CD14-positive monocyte (primary cell): ENCODE measurements around the gene IMMP1L. TPM values are rescaled to one million over a fixed set of nuclear protein-coding genes. Genes with fewer than 3 reads are reported as not detected.

Source experiments
- DNase-seq, 3 donors: peaks; one replicate each; pipeline ENCODE4 v3.0.0-alpha.2; 2011 to 2022
- H2AFZ ChIP-seq: 2 replicates; pipeline ENCODE4 v1.6.0; 2012; ENCODE audit warnings: mild to moderate bottlenecking, low read depth, low read length, inconsistent platforms; ENCODE audit not compliant: insufficient read depth, poor library complexity, severe bottlenecking
- H3K27ac ChIP-seq, 2 donors: 1 replicate in 1 of 2; 2 replicates in 1 of 2; pipeline ENCODE4 v1.5.1; 2012 to 2013; ENCODE audit warnings: low read length in 2 of 2, control low read depth in 1 of 2, inconsistent platforms in 1 of 2, low read depth in 1 of 2, mild to moderate bottlenecking in 1 of 2
- H3K27me3 ChIP-seq, 2 donors: one replicate each; pipeline versions ENCODE4 v1.6.0 to v1.6.1; 2011 to 2013; ENCODE audit warnings: low read length in 2 of 2; ENCODE audit not compliant: control insufficient read depth in 2 of 2, insufficient read depth in 2 of 2
- H3K36me3 ChIP-seq, 2 donors: replicated peaks in 1 of 2; 1 replicate in 1 of 2; 2 replicates in 1 of 2; pipeline versions ENCODE4 v1.5.1 to v1.6.1; 2012 to 2013; ENCODE audit warnings: low read length in 2 of 2, control low read depth in 1 of 2, inconsistent platforms in 1 of 2, mild to moderate bottlenecking in 1 of 2; ENCODE audit not compliant: insufficient read depth in 2 of 2, control insufficient read depth in 1 of 2
- H3K4me1 ChIP-seq, 2 donors: 1 replicate in 1 of 2; 2 replicates in 1 of 2; pipeline versions ENCODE4 v1.5.1 to v1.6.1; 2012 to 2013; ENCODE audit warnings: low read length in 2 of 2, control low read depth in 1 of 2, inconsistent platforms in 1 of 2, mild to moderate bottlenecking in 1 of 2, moderate library complexity in 1 of 2; ENCODE audit not compliant: insufficient read depth in 2 of 2, control insufficient read depth in 1 of 2
- H3K4me2 ChIP-seq: replicated peaks from 2 replicates; pipeline ENCODE3; 2012; ENCODE audit warnings: low read length, moderate library complexity, mild to moderate bottlenecking; ENCODE audit not compliant: poor library complexity, severe bottlenecking; ENCODE audit errors: extremely low read depth
- H3K4me3 ChIP-seq, 3 experiments: fragments of 200-600 bp in 1 of 3; sonication (generic) in 1 of 3; replicated peaks in 1 of 3; 1 replicate in 2 of 3; 2 replicates in 1 of 3; pipeline ENCODE4 v1.5.1; 2011 to 2013; ENCODE audit warnings: low read length in 3 of 3, mild to moderate bottlenecking in 3 of 3, control low read depth in 2 of 3, low read depth in 2 of 3, inconsistent platforms in 1 of 3, moderate library complexity in 1 of 3
- H3K79me2 ChIP-seq: 2 replicates; pipeline ENCODE4 v1.6.0; 2012; ENCODE audit warnings: mild to moderate bottlenecking, control low read depth, inconsistent platforms, low read length, moderate library complexity; ENCODE audit not compliant: insufficient read depth
- H3K9ac ChIP-seq: 2 replicates; pipeline ENCODE4 v1.6.0; 2017; ENCODE audit warnings: low read length, mild to moderate bottlenecking; ENCODE audit not compliant: insufficient read depth, poor library complexity, severe bottlenecking
- H3K9me3 ChIP-seq, 2 donors: replicated peaks in 1 of 2; 1 replicate in 1 of 2; 2 replicates in 1 of 2; pipeline versions ENCODE4 v1.5.1 to v1.6.1; 2012 to 2013; ENCODE audit warnings: low read length in 2 of 2, control low read depth in 1 of 2; ENCODE audit not compliant: control insufficient read depth in 1 of 2, insufficient read depth in 1 of 2
- H4K20me1 ChIP-seq: 2 replicates; pipeline ENCODE4 v1.6.0; 2012; ENCODE audit warnings: mild to moderate bottlenecking, low read length, control low read depth, moderate library complexity; ENCODE audit not compliant: insufficient read depth
- H3K27ac Mint-ChIP-seq, 7 donors: one replicate each; pipeline ENCODE4 v1.8.0; 2020; ENCODE audit warnings: mild to moderate bottlenecking in 7 of 7, mixed read lengths in 7 of 7, moderate library complexity in 6 of 7, inconsistent platforms in 2 of 7
- H3K27me3 Mint-ChIP-seq, 3 donors: one replicate each; pipeline ENCODE4 v1.8.0; 2021 to 2022; ENCODE audit warnings: low read depth in 3 of 3, mild to moderate bottlenecking in 3 of 3, mixed read lengths in 3 of 3, moderate library complexity in 3 of 3, inconsistent platforms in 1 of 3
- H3K36me3 Mint-ChIP-seq, 2 donors: one replicate each; pipeline ENCODE4 v1.8.0; 2020; ENCODE audit warnings: mixed read lengths in 2 of 2, inconsistent platforms in 1 of 2, mild to moderate bottlenecking in 1 of 2
- H3K4me1 Mint-ChIP-seq: one replicate; pipeline ENCODE4 v1.8.0; 2020; ENCODE audit warnings: mild to moderate bottlenecking, mixed read lengths
- H3K4me3 Mint-ChIP-seq, 2 donors: one replicate each; pipeline ENCODE4 v1.8.0; 2020; ENCODE audit warnings: mild to moderate bottlenecking in 2 of 2, mixed read lengths in 2 of 2, moderate library complexity in 1 of 2
- H3K9me3 Mint-ChIP-seq, 7 donors: one replicate each; pipeline ENCODE4 v1.8.0; 2020 to 2022; ENCODE audit warnings: mixed read lengths in 7 of 7, mild to moderate bottlenecking in 6 of 7, moderate library complexity in 6 of 7, inconsistent platforms in 2 of 7
- WGBS: methylation state at CpG from one replicate; pipeline ENCODE4 v1.1.5; 2013; ENCODE audit warnings: missing lambda C conversion rate; ENCODE audit not compliant: insufficient coverage; 5-methylcytosine and 5-hydroxymethylcytosine counted together
- intact Hi-C, 2 donors: fragments of 100-400 bp; cut with micrococcal nuclease; formaldehyde crosslinking; loops; one replicate each; pipeline versions ENCODE4 v1.15.0 to v1.15.1; 2023
- polyA plus RNA-seq, 3 donors: library from polyadenylated mRNA; depleted of rRNA in 1 of 3; unstranded in 2 of 3; stranded (reverse) in 1 of 3; fragments of 300-500 nt in 2 of 3; fragments of >200 nt in 1 of 3; fragmentation: Illumina TruSeq in 2 of 3; gene quantifications; 1 replicate in 2 of 3; 2 replicates in 1 of 3; pipeline ENCODE4 v1.2.3, GENCODE V29; 2012 to 2021
- TF ChIP-seq, protein P1 (sequence below): fragments of 200-600 bp; IDR thresholded peaks from one replicate; pipeline ENCODE4 v1.8.0; 2022; ENCODE audit warnings: antibody characterized with exemption, mild to moderate bottlenecking

The IMMP1L gene
- polyA plus RNA-seq, 3 donors: 0.53 to 5.0 (median 4.7) TPM

DNA sequence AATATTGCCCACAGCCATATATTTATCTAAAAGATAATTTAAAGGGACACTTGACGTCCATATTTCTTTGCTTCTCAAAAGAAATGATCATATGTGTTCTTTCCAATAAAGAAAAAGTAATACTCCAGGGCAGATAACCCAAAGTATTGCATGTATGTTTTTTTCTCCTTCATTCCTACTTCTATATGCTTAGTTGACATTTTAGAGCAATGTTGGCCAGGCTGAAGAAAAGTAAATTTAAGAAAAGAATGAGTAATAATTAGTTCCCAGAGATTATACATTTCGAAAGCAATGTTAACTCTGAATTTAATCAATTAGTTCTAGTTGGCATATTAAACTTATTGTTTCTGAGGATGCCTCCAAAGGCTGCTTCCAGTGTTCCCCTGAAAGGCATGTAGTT lies 91.6 kb downstream of the IMMP1L start:
- H3K27me3 Mint-ChIP-seq: no peaks in the 10 kb centered on the region

DNA sequence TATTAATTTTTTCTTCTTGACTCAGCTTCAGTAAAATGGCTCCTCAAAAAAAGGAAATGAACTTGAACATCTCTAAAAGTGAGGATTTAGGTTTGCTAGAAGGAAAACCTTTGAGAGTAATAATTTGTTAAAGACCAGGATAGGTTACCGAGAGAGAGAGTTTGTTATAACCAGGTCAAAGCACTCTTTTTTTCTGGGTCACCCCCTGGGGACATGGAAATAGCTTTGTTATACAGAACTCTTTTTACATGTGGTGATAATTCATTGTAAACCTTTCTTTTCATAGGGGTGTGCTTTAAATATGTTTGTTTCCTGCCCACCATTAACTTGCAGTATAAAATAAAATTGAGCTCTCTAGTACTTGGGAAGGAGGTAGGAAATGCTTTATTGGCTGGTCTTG lies 92.1 kb downstream of the IMMP1L start:
- H3K4me1 Mint-ChIP-seq: no peaks in the 10 kb centered on the region
- intact Hi-C loops: no loop called here
- no peak for DNase-seq

More for the DNA sequence above, 91.6 kb downstream of the IMMP1L start:
- Histone ChIP-seq H3K79me2 (no peaks in the 10 kb centered on the region), H3K4me3 (no peak overlapping the region), H2AFZ (no peak overlapping the region), H3K36me3 (peaks cover 0 to 3% of the 10 kb centered on the region in 2 donors), H3K27ac (no peak overlapping the region), H3K9ac (no peak overlapping the region), H3K9me3 (no peaks in the 10 kb centered on the region), H3K27me3 (no peaks in the 10 kb centered on the region), H3K4me1 (no peaks in the 10 kb centered on the region), H3K4me2 (no peak overlapping the region), H4K20me1 (no peaks in the 10 kb centered on the region)
- Mint-ChIP-seq H3K9me3 (no peaks in the 10 kb centered on the region), H3K36me3 (peaks cover 4 to 5% of the 10 kb centered on the region in 2 donors), H3K27ac (no peak overlapping the region), H3K4me3 (no peak overlapping the region), H3K4me1 (no peaks in the 10 kb centered on the region)
- TF ChIP-seq, protein P1, sequence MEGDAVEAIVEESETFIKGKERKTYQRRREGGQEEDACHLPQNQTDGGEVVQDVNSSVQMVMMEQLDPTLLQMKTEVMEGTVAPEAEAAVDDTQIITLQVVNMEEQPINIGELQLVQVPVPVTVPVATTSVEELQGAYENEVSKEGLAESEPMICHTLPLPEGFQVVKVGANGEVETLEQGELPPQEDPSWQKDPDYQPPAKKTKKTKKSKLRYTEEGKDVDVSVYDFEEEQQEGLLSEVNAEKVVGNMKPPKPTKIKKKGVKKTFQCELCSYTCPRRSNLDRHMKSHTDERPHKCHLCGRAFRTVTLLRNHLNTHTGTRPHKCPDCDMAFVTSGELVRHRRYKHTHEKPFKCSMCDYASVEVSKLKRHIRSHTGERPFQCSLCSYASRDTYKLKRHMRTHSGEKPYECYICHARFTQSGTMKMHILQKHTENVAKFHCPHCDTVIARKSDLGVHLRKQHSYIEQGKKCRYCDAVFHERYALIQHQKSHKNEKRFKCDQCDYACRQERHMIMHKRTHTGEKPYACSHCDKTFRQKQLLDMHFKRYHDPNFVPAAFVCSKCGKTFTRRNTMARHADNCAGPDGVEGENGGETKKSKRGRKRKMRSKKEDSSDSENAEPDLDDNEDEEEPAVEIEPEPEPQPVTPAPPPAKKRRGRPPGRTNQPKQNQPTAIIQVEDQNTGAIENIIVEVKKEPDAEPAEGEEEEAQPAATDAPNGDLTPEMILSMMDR: no peak
- WGBS: no CpG with 5 or more reads among the region's 2 CpGs
- no peak for DNase-seq
- intact Hi-C loops: no loop called here

More for the DNA sequence above, 92.1 kb downstream of the IMMP1L start:
- H3K36me3 Mint-ChIP-seq: peaks cover 4 to 5% of the 10 kb centered on the region in 2 donors
- no peak overlapping the region for H3K27ac ChIP-seq
- no peaks in the 10 kb centered on the region for H3K79me2 ChIP-seq
- no peaks in the 10 kb centered on the region for H3K27me3 Mint-ChIP-seq
- H3K4me3 ChIP-seq: no peak overlapping the region
- H3K36me3 ChIP-seq: peaks cover 0 to 3% of the 10 kb centered on the region in 2 donors
- WGBS: no CpG with 5 or more reads among the region's 1 CpG
- H4K20me1 ChIP-seq: no peaks in the 10 kb centered on the region
- TF ChIP-seq, protein P1: no peak
- no peak overlapping the region for H3K9ac ChIP-seq
- no peaks in the 10 kb centered on the region for H3K9me3 Mint-ChIP-seq
- H3K4me2 ChIP-seq: no peak overlapping the region
- H3K4me3 Mint-ChIP-seq: no peak overlapping the region
- no peaks in the 10 kb centered on the region for H3K9me3 ChIP-seq
- H2AFZ ChIP-seq: no peak overlapping the region
- no peaks in the 10 kb centered on the region for H3K27me3 ChIP-seq
- H3K4me1 ChIP-seq: no peaks in the 10 kb centered on the region
- H3K27ac Mint-ChIP-seq: no peak overlapping the region
